Measurements from ENCODE around the gene NRN1L.

DNA sequence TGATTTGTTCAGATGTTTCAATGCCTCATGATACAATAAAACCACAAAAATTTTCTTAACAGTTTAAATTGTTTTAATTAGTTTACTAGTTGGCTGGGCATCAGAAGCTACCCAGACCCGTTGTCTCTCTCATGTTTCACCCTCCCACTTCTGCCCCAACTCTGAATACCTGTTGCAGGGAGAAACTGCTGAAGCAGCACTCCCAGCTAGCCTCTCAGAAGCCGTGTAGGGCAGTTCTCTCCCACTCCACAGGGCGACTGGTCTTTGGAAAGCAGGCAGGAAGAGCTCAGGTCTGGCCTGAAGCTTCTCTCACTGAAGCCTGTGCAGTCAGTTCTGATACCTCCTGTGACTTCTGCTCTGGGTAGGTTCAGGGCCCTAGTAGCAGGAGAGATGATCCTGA lies 13.4 kb upstream of the NRN1L start:
- no peak for TF ChIP-seq EZH2 (IDR thresholded peaks at IDR 0.05; ENCODE audit: borderline replicate concordance, low read length)
- TF ChIP-seq, protein P1, sequence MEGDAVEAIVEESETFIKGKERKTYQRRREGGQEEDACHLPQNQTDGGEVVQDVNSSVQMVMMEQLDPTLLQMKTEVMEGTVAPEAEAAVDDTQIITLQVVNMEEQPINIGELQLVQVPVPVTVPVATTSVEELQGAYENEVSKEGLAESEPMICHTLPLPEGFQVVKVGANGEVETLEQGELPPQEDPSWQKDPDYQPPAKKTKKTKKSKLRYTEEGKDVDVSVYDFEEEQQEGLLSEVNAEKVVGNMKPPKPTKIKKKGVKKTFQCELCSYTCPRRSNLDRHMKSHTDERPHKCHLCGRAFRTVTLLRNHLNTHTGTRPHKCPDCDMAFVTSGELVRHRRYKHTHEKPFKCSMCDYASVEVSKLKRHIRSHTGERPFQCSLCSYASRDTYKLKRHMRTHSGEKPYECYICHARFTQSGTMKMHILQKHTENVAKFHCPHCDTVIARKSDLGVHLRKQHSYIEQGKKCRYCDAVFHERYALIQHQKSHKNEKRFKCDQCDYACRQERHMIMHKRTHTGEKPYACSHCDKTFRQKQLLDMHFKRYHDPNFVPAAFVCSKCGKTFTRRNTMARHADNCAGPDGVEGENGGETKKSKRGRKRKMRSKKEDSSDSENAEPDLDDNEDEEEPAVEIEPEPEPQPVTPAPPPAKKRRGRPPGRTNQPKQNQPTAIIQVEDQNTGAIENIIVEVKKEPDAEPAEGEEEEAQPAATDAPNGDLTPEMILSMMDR (conservative IDR thresholded peaks at IDR 0.05 in 1 of 2, IDR thresholded peaks at IDR 0.05 in 1 of 2; ENCODE audit: extremely low read depth in 1 of 2, insufficient read depth in 1 of 2, low read depth in 1 of 2, low read length in 2 of 2), result no peak
